Epidermal melanocyte (primary cell): Measurements from ENCODE around the gene GREB1.

ENCODE experiments used
- DNase-seq: peaks from one replicate; pipeline ENCODE4 v3.0.0; 2011; ENCODE audit warnings: low spot score; ENCODE audit not compliant: insufficient read length

GREB1 gene

GRCh38 chr2:11508279-11508678 is 25.6 kb upstream of the GREB1 start:
- DNase-seq = no peak

- no peak for DNase-seq
Observed at GRCh38 chr2:11509657-11510360, 24.0 kb upstream of the GREB1 start.

GRCh38 chr2:11512431-11512830 is 21.4 kb upstream of the GREB1 start:
- DNase-seq = no peak

- DNase-seq = no peak
Observed at GRCh38 chr2:11513319-11513718, 20.5 kb upstream of the GREB1 start.

- DNase-seq = no peak
Observed at GRCh38 chr2:11514081-11514730, 19.6 kb upstream of the GREB1 start.

- DNase-seq = no peak
Observed at GRCh38 chr2:11514904-11515303, 18.9 kb upstream of the GREB1 start.

- no peak for DNase-seq
Observed at GRCh38 chr2:11515490-11515981, 18.3 kb upstream of the GREB1 start.

GRCh38 chr2:11516984-11517648 is 16.7 kb upstream of the GREB1 start:
- no peak for DNase-seq

- DNase-seq = no peak
Observed at GRCh38 chr2:11517906-11518305, 15.9 kb upstream of the GREB1 start.

- no peak for DNase-seq
Observed at GRCh38 chr2:11520092-11520693, 13.7 kb upstream of the GREB1 start.

GRCh38 chr2:11521775-11522174 is 12.1 kb upstream of the GREB1 start:
- no peak for DNase-seq

- no peak for DNase-seq
Observed at GRCh38 chr2:11524470-11524869, 9.4 kb upstream of the GREB1 start.

- no peak for DNase-seq
Observed at GRCh38 chr2:11525762-11526161, 8.1 kb upstream of the GREB1 start.

- no peak for DNase-seq
Observed at GRCh38 chr2:11527001-11527400, 6.8 kb upstream of the GREB1 start.

GRCh38 chr2:11528228-11528627 is 5.6 kb upstream of the GREB1 start:
- DNase-seq = no peak

GRCh38 chr2:11530864-11531465 is 2.9 kb upstream of the GREB1 start:
- DNase-seq = no peak

- DNase-seq = no peak
Observed at GRCh38 chr2:11532416-11533055, 1.3 kb upstream of the GREB1 start.

- DNase-seq = no peak
Observed at GRCh38 chr2:11534071-11534745, 363 bp downstream of the GREB1 start.

GRCh38 chr2:11534746-11535484 is 1.1 kb downstream of the GREB1 start:
- no peak for DNase-seq

- no peak for DNase-seq
Observed at GRCh38 chr2:11535899-11536344, 2.1 kb downstream of the GREB1 start.
